C4-2B (cell line): ENCODE measurements around the gene LCAT.

ENCODE experiments used
- CTCF ChIP-seq: fragments of 450-650 bp; conservative IDR thresholded peaks from 2 replicates; pipeline ENCODE4 v1.5.1; 2017; ENCODE audit warnings: mild to moderate bottlenecking
- ZFX ChIP-seq: fragments of 450-650 bp; IDR thresholded peaks from 2 replicates; pipeline ENCODE4 v1.6.1; 2017

GRCh38 chr16:67969254-67970039 is 25.5 kb upstream of the LCAT start:
- TF ChIP-seq CTCF: no peak
- no peak for TF ChIP-seq ZFX
